GM06990 (cell line): ENCODE results near the gene NRG2.

Experiments
- DNase-seq: peaks from one replicate; pipeline ENCODE4 v3.0.0-alpha.2; 2011; ENCODE audit not compliant: insufficient read length; ENCODE audit errors: extremely low read depth
- H3K27me3 ChIP-seq: replicated peaks from 2 replicates; pipeline ENCODE4 v1.6.0; 2011; ENCODE audit warnings: low read length; ENCODE audit not compliant: control insufficient read depth, insufficient read depth
- H3K36me3 ChIP-seq: 2 replicates; pipeline ENCODE4 v1.5.1; 2011; ENCODE audit warnings: low read length; ENCODE audit not compliant: control insufficient read depth, insufficient read depth
- H3K4me3 ChIP-seq: replicated peaks from 2 replicates; pipeline ENCODE4 v1.5.1; 2011; ENCODE audit warnings: low read depth, mild to moderate bottlenecking, control low read depth, low read length
- CTCF ChIP-seq: IDR thresholded peaks from 2 replicates; pipeline ENCODE4 v1.5.1; 2011; ENCODE audit warnings: low read length, control low read depth, mild to moderate bottlenecking, inconsistent platforms; ENCODE audit not compliant: insufficient read depth, poor library complexity, severe bottlenecking

Gene NRG2

DNA sequence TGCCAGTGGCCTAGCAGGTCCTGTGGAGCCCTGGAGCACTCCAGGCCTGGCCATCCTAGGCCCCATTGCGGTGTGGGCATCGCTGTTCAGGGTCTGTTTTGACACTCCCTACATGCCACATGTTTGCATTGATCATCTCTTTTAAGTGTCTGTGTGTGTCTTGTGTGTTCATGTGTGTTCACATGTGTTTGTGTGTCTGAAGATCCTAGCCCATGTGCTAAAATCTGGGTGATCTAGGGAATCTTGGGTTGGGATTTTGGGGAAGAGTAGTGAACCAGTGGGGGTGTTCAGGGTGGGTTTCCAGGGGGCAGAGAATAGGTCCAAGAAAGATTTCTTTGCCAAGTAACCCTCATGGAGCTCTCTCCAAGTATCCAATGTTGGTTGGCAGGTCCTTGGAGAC lies 239.1 kb downstream of the NRG2 start:
- no peak overlapping the region for H3K4me3 ChIP-seq
- no peak for DNase-seq
- H3K27me3 ChIP-seq, result peaks cover 6% of the 10 kb centered on the region
- no peak for TF ChIP-seq CTCF
- H3K36me3 ChIP-seq, result no peaks in the 10 kb centered on the region

DNA sequence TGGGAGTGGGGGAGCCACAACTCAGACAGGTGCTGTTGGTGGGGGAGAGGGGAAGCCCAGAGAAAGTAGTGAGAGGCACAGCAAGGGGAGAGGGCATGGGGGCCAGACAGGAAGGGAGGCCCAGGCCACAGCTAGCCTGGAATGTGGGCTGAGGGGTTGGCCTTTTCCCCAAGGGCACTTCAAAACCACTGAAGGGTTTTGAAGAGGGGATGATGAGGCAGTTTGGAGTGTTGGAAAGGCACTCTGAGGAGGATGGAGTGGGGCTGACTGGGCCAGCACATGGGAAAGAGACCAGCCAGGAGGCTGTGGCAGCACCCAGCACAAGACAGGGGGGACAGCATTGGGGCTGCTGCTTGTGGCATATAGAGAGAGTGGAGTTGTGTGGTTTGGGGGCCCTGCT lies 243.7 kb downstream of the NRG2 start:
- TF ChIP-seq CTCF, result no peak
- Histone ChIP-seq H3K36me3 (no peaks in the 10 kb centered on the region), H3K4me3 (no peak overlapping the region), H3K27me3 (peaks cover 9% of the 10 kb centered on the region)
- DNase-seq, result no peak

DNA sequence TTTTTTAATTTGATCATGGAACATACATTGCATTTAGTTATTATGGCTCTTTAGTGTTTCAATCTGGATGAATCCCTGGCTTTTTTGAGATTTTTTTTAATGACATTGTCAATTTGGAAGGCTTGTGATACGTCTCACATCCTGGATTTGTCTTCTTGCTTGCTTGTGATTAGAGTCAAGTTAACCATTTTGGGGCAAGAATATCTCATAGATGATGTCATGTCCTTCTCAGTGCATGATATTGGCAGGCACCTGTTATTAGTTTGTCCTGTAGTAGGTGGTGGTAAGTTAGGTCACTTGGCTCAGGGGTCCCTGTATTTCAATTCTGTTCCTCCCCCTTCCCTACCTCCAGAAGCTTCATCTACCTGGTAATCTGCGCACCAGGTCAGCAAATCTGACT lies 244.2 kb downstream of the NRG2 start:
- DNase-seq, result no peak
- Histone ChIP-seq H3K36me3 (no peaks in the 10 kb centered on the region), H3K27me3 (peaks cover 9% of the 10 kb centered on the region), H3K4me3 (no peak overlapping the region)
- no peak for TF ChIP-seq CTCF

GRCh38 chr5:139797856-139798510 lies 245.1 kb downstream of the NRG2 start:
- Histone ChIP-seq H3K4me3 (no peak overlapping the region), H3K27me3 (peaks cover 8% of the 10 kb centered on the region), H3K36me3 (no peaks in the 10 kb centered on the region)
- no peak for TF ChIP-seq CTCF
- DNase-seq, result no peak

GRCh38 chr5:139797335-139797734 lies 245.8 kb downstream of the NRG2 start:
- no peak for DNase-seq
- H3K36me3 ChIP-seq, result no peaks in the 10 kb centered on the region
- peaks cover 6% of the 10 kb centered on the region for H3K27me3 ChIP-seq
- no peak for TF ChIP-seq CTCF
- H3K4me3 ChIP-seq, result no peak overlapping the region
